ENCODE measurements around the gene DNASE1.

- no peak for TF ChIP-seq CTCF (IDR thresholded peaks at IDR 0.05; ENCODE audit: low read depth, low read length, missing input control)
- TF ChIP-seq ATF3 (IDR thresholded peaks at IDR 0.05), result no peak
- TF ChIP-seq MAX (IDR thresholded peaks at IDR 0.05), result no peak
- TF ChIP-seq REST (IDR thresholded peaks at IDR 0.05), result no peak
- TF ChIP-seq SP1 (IDR thresholded peaks at IDR 0.05), result no peak
- no peak for TF ChIP-seq HNF4G (IDR thresholded peaks at IDR 0.05)
- no peak for TF ChIP-seq YY1 (IDR thresholded peaks at IDR 0.05)
- no peak for TF ChIP-seq GABPA (IDR thresholded peaks at IDR 0.05 in 1 of 2, conservative IDR thresholded peaks at IDR 0.05 in 1 of 2)
- TF ChIP-seq RXRA (IDR thresholded peaks at IDR 0.05), result no peak
- TF ChIP-seq FOXA2 (IDR thresholded peaks at IDR 0.05), result no peak
- no peak for TF ChIP-seq JUND (IDR thresholded peaks at IDR 0.05)
- TF ChIP-seq RAD21 (IDR thresholded peaks at IDR 0.05), result no peak
Observed at GRCh38 chr16:3671424-3671823, 16.9 kb downstream of the DNASE1 start.
